H9 (cell line): ENCODE measurements around the gene LAGE3. TPM values are rescaled to one million over a fixed set of nuclear protein-coding genes. Genes with fewer than 3 reads are reported as not detected.

Experiments
- DNase-seq: peaks from one replicate; pipeline ENCODE4 v3.0.0-alpha.2; 2017
- H2AFZ ChIP-seq: one replicate; pipeline ENCODE4 v1.6.1; 2013; ENCODE audit warnings: mild to moderate bottlenecking, low read length, control low read depth, moderate library complexity
- H2AK5ac ChIP-seq: 2 replicates; pipeline ENCODE4 v1.6.1; 2013; ENCODE audit warnings: low read length, control low read depth, mixed read lengths; ENCODE audit not compliant: insufficient read length
- H2BK120ac ChIP-seq: one replicate; pipeline ENCODE4 v1.6.1; 2013; ENCODE audit warnings: low read depth, mild to moderate bottlenecking, low read length, control low read depth, inconsistent platforms; ENCODE audit not compliant: poor library complexity, severe bottlenecking
- H2BK12ac ChIP-seq: 2 replicates; pipeline ENCODE4 v1.6.1; 2013; ENCODE audit warnings: low read length, control low read depth, mixed read lengths, low read depth; ENCODE audit not compliant: insufficient read length
- H2BK15ac ChIP-seq: 2 replicates; pipeline ENCODE4 v1.6.1; 2013; ENCODE audit warnings: low read depth, low read length, control low read depth
- H2BK20ac ChIP-seq: one replicate; pipeline ENCODE4 v1.6.1; 2013; ENCODE audit warnings: low read depth, mild to moderate bottlenecking, low read length, control low read depth, inconsistent platforms; ENCODE audit not compliant: poor library complexity, severe bottlenecking
- H2BK5ac ChIP-seq: 2 replicates; pipeline ENCODE4 v1.6.1; 2013; ENCODE audit warnings: low read length, control low read depth, mixed read lengths; ENCODE audit not compliant: insufficient read length
- H3K14ac ChIP-seq: 2 replicates; pipeline ENCODE4 v1.6.1; 2013; ENCODE audit warnings: low read length, control low read depth; ENCODE audit not compliant: insufficient read depth
- H3K18ac ChIP-seq: 2 replicates; pipeline ENCODE4 v1.6.1; 2013; ENCODE audit warnings: low read depth, mild to moderate bottlenecking, mixed read lengths, low read length, control low read depth; ENCODE audit not compliant: insufficient read length
- H3K23ac ChIP-seq: 2 replicates; pipeline ENCODE4 v1.6.1; 2013; ENCODE audit warnings: low read length, control low read depth, mixed read lengths, low read depth; ENCODE audit not compliant: insufficient read length
- H3K23me2 ChIP-seq: 2 replicates; pipeline ENCODE4 v1.6.1; 2013; ENCODE audit warnings: low read depth, mild to moderate bottlenecking, mixed read lengths, low read length, control low read depth; ENCODE audit not compliant: insufficient read length, poor library complexity, severe bottlenecking
- H3K27ac ChIP-seq: 2 replicates; pipeline ENCODE4 v1.5.1; 2013; ENCODE audit warnings: low read length, control low read depth, mixed read lengths, low read depth; ENCODE audit not compliant: insufficient read length
- H3K27me3 ChIP-seq: 2 replicates; pipeline ENCODE4 v1.6.1; 2013; ENCODE audit warnings: low read length, control low read depth, inconsistent platforms; ENCODE audit not compliant: insufficient read depth
- H3K4ac ChIP-seq: 2 replicates; pipeline ENCODE4 v1.6.1; 2013; ENCODE audit warnings: low read depth, mild to moderate bottlenecking, control low read depth, inconsistent platforms, low read length, moderate library complexity
- H3K4me1 ChIP-seq: 2 replicates; pipeline ENCODE4 v1.6.1; 2013; ENCODE audit warnings: low read length, control low read depth, inconsistent platforms; ENCODE audit not compliant: insufficient read depth
- H3K4me2 ChIP-seq: 2 replicates; pipeline ENCODE4 v1.6.1; 2013; ENCODE audit warnings: low read length, control low read depth, mixed read lengths; ENCODE audit not compliant: insufficient read length, insufficient read depth
- H3K56ac ChIP-seq: 2 replicates; pipeline ENCODE4 v1.6.1; 2013; ENCODE audit warnings: low read depth, mild to moderate bottlenecking, mixed read lengths, low read length, control low read depth; ENCODE audit not compliant: insufficient read length
- H3K79me1 ChIP-seq: 2 replicates; pipeline ENCODE4 v1.6.1; 2013; ENCODE audit warnings: low read depth, mild to moderate bottlenecking, moderate library complexity, low read length, control low read depth, inconsistent platforms; ENCODE audit not compliant: insufficient read depth, poor library complexity, severe bottlenecking
- H3K79me2 ChIP-seq: 2 replicates; pipeline ENCODE4 v1.6.1; 2013; ENCODE audit warnings: low read length, control low read depth, inconsistent platforms; ENCODE audit not compliant: insufficient read depth
- H3K9ac ChIP-seq: 2 replicates; pipeline ENCODE4 v1.6.1; 2013; ENCODE audit warnings: low read length, control low read depth, mixed read lengths; ENCODE audit not compliant: insufficient read length; ENCODE audit errors: extremely low read depth
- H3K9me3 ChIP-seq: one replicate; pipeline ENCODE4 v1.6.1; 2013; ENCODE audit warnings: low read depth, low read length, inconsistent platforms; ENCODE audit not compliant: control insufficient read depth
- H3T11ph ChIP-seq: one replicate; pipeline ENCODE4 v1.6.1; 2013; ENCODE audit warnings: mild to moderate bottlenecking, low read length, control low read depth, inconsistent platforms
- H4K20me1 ChIP-seq: one replicate; pipeline ENCODE4 v1.6.1; 2013; ENCODE audit not compliant: control insufficient read depth, insufficient read length, insufficient read depth
- H4K5ac ChIP-seq: 2 replicates; pipeline ENCODE4 v1.6.1; 2013; ENCODE audit warnings: low read depth, mild to moderate bottlenecking, mixed read lengths, low read length, control low read depth; ENCODE audit not compliant: insufficient read length
- H4K8ac ChIP-seq: replicated peaks from 2 replicates; pipeline ENCODE4 v1.6.1; 2013; ENCODE audit warnings: low read length, control low read depth, mixed read lengths, low read depth; ENCODE audit not compliant: insufficient read length
- H4K91ac ChIP-seq: 2 replicates; pipeline ENCODE4 v1.6.1; 2013; ENCODE audit warnings: low read depth, mild to moderate bottlenecking, moderate library complexity, mixed read lengths, low read length, control low read depth; ENCODE audit not compliant: insufficient read length
- H3K27ac Mint-ChIP-seq, 3 experiments: 2 replicates in 2 of 3; 3 replicates in 1 of 3; pipeline ENCODE4 v1.8.0; 2020 to 2021; ENCODE audit warnings: mixed read lengths in 3 of 3, mild to moderate bottlenecking in 1 of 3, moderate library complexity in 1 of 3
- H3K27me3 Mint-ChIP-seq: 2 replicates; pipeline ENCODE4 v1.8.0; 2021; ENCODE audit warnings: low read depth, mild to moderate bottlenecking, moderate library complexity, mixed read lengths
- H3K36me3 Mint-ChIP-seq, 3 experiments: 2 replicates in 2 of 3; 3 replicates in 1 of 3; pipeline ENCODE4 v1.8.0; 2020 to 2021; ENCODE audit warnings: low read depth in 3 of 3, mixed read lengths in 3 of 3; ENCODE audit not compliant: insufficient read depth in 1 of 3
- H3K4me1 Mint-ChIP-seq, 2 experiments: 2 replicates each; pipeline ENCODE4 v1.8.0; 2020; ENCODE audit warnings: mixed read lengths in 2 of 2
- H3K4me3 Mint-ChIP-seq, 2 experiments: 2 replicates in 1 of 2; 3 replicates in 1 of 2; pipeline ENCODE4 v1.8.0; 2020 to 2021; ENCODE audit warnings: mild to moderate bottlenecking in 2 of 2, mixed read lengths in 2 of 2, moderate library complexity in 1 of 2
- H3K9me3 Mint-ChIP-seq, 2 experiments: 2 replicates in 1 of 2; 3 replicates in 1 of 2; pipeline ENCODE4 v1.8.0; 2020; ENCODE audit warnings: mild to moderate bottlenecking in 2 of 2, mixed read lengths in 2 of 2, moderate library complexity in 1 of 2
- WGBS: extraction: QIAGEN DNeasy Blood & Tissue Kit; methylation state at CpG from one replicate; pipeline ENCODE4 v1.1.7; 2013; ENCODE audit warnings: missing lambda C conversion rate, low lambda C conversion rate, mixed read lengths; ENCODE audit not compliant: insufficient read length; ENCODE audit errors: extremely low coverage; 5-methylcytosine and 5-hydroxymethylcytosine counted together
- total RNA-seq: library from RNA; stranded (reverse); gene quantifications from 2 replicates; pipeline ENCODE4 v1.2.1, GENCODE V29; 2021
- TF ChIP-seq, protein P1 (sequence below): fragments of 200-600 bp; sonication (generic); conservative IDR thresholded peaks from 3 replicates; pipeline ENCODE4 v1.8.0; 2021; ENCODE audit warnings: antibody characterized with exemption, mild to moderate bottlenecking

Gene LAGE3
- total RNA-seq, 1 experiment from 2014 or later, result 32.5 TPM

GRCh38 chrX:154470914-154471568 lies 8.0 kb downstream of the LAGE3 start:
- Histone ChIP-seq H3K18ac (no peak overlapping the region), H4K5ac (no peak overlapping the region), H3K23ac (no peak overlapping the region), H3K23me2 (no peaks in the 10 kb centered on the region), H3K4ac (no peak overlapping the region), H3T11ph (no peak overlapping the region), H3K9ac (no peak overlapping the region), H2BK20ac (no peak overlapping the region), H3K14ac (no peak overlapping the region; the same call in 1 of the 2 replicates), H4K8ac (no peak overlapping the region), H3K79me2 (no peaks in the 10 kb centered on the region), H2BK5ac (no peak overlapping the region), H2BK120ac (no peak overlapping the region), H3K79me1 (no peaks in the 10 kb centered on the region), H4K91ac (no peak overlapping the region), H2AK5ac (no peak overlapping the region), H2BK12ac (no peak overlapping the region), H3K4me1 (no peaks in the 10 kb centered on the region), H3K4me2 (no peak overlapping the region), H3K27me3 (no peaks in the 10 kb centered on the region), H2BK15ac (no peak overlapping the region), H3K27ac (no peak overlapping the region), H3K56ac (no peak overlapping the region), H4K20me1 (no peaks in the 10 kb centered on the region), H2AFZ (no peak overlapping the region), H3K9me3 (peaks cover 21% of the 10 kb centered on the region)
- no peak overlapping the region for H3K4me3 Mint-ChIP-seq
- DNase-seq, result no peak
- H3K27me3 Mint-ChIP-seq, result peaks cover 2% of the 10 kb centered on the region; the same call in 1 of the 2 replicates
- H3K4me1 Mint-ChIP-seq, result no peaks in the 10 kb centered on the region
- peaks cover 54 to 86% of the 10 kb centered on the region in 2 experiments for H3K9me3 Mint-ChIP-seq
- peaks cover 21 to 61% (median 56%) of the 10 kb centered on the region in 3 experiments for H3K36me3 Mint-ChIP-seq
- TF ChIP-seq, protein P1, sequence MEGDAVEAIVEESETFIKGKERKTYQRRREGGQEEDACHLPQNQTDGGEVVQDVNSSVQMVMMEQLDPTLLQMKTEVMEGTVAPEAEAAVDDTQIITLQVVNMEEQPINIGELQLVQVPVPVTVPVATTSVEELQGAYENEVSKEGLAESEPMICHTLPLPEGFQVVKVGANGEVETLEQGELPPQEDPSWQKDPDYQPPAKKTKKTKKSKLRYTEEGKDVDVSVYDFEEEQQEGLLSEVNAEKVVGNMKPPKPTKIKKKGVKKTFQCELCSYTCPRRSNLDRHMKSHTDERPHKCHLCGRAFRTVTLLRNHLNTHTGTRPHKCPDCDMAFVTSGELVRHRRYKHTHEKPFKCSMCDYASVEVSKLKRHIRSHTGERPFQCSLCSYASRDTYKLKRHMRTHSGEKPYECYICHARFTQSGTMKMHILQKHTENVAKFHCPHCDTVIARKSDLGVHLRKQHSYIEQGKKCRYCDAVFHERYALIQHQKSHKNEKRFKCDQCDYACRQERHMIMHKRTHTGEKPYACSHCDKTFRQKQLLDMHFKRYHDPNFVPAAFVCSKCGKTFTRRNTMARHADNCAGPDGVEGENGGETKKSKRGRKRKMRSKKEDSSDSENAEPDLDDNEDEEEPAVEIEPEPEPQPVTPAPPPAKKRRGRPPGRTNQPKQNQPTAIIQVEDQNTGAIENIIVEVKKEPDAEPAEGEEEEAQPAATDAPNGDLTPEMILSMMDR, result no peak
- no peak overlapping the region for H3K27ac Mint-ChIP-seq
- WGBS, result no CpG with 5 or more reads among the region's 23 CpGs
